Stimulated activated CD4-positive, alpha-beta T cell treated with anti-CD3 and anti-CD28 coated beads, Interleukin-4, amount 100 ng/mL, for 48 hours (primary cell): ENCODE results near the gene CAMK1D.

Experiments
- DNase-seq, 2 donors: peaks; one replicate each; pipeline ENCODE4 v3.0.0-alpha.2; 2020; ENCODE audit warnings: low read depth in 2 of 2

CAMK1D gene

DNA sequence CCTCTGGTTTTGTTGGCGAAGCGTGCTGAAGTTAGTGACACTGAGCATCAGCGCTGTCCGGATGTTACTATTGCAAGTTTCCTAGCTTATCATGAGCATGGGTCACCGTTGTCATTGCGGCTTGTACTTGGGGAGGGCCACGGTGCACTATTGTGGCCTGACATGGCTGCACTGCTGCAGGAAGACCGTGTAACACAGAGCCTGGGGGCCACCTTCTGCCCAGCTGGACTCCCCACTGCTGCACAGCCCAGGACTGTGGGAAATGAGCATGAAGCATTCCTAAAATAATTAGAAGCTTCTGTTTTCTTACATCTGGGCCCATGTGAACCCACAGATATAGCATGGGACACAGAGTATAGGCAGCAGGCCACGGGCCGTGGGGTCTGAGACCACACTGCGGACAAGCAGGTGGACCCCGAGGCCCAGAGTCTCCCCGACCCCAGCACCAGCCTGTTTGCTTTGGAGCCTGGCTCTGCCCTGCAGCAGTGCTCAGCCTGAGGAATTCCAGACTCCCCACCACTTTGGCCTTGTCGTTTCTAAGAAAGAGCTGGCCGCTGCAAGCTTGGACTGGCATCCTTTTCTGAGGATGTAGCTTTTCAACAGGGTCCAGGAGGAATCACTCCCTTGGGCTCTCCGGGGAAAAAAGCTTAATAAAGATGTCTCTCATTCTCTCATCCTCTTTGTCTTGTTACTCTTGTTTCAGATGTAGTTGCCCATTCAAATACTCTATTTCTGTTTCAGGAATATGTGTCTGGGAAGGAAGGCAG, 473.0 kb downstream of the CAMK1D start:
- DNase-seq, result no peak

GRCh38 chr10:12822893-12823170, 473.5 kb downstream of the CAMK1D start:
- no peak for DNase-seq

DNA sequence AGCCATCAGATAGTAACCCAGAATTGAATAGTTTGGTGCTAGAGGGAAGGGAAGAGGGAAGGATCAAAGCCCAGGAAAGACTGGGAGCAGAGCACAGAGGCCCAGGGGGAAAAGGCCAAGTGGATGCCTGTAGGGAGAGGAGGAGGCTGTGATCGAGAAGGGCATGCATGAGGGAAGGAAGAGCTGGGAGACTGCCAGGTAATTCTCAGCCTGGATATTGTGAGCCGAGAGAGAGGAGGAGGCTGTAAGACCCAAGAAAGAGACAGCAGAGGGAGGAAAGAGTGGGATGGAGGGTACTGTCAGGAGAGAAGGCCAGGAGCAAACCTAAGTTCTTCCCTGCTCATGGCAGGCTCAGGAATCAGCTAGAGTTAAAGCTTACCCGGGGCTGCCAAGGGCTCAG, 474.0 kb downstream of the CAMK1D start:
- DNase-seq, result no peak

DNA sequence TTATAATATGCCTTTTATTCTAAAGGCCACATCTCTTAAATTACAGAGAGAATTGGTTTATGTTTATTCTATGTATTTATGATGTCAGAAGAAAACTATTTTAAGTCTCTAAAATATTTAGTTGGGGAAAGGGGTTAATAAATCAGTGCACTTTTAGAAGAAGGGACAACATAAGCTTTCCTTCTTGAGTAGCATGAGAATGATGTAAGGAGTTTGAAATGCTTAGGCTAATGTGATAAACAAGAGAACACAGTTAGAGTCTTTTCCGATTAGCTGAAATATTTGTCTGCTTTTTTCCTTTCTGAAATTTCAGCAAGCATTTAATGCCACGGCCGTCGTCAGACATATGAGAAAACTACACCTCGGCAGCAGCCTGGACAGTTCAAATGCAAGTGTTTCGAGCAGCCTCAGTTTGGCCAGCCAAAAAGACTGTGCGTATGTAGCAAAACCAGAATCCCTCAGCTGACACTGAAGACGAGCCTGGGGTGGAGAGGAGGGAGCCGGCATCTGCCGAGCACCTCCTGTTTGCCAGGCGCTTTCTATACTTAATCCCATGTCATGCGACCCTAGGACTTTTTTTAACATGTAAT, 476.0 kb downstream of the CAMK1D start:
- no peak for DNase-seq

- no peak for DNase-seq
These were observed 477.5 kb downstream of the CAMK1D start for GRCh38 chr10:12826800-12827372.

- no peak for DNase-seq
These were observed 479.4 kb downstream of the CAMK1D start for GRCh38 chr10:12828736-12829135.

DNA sequence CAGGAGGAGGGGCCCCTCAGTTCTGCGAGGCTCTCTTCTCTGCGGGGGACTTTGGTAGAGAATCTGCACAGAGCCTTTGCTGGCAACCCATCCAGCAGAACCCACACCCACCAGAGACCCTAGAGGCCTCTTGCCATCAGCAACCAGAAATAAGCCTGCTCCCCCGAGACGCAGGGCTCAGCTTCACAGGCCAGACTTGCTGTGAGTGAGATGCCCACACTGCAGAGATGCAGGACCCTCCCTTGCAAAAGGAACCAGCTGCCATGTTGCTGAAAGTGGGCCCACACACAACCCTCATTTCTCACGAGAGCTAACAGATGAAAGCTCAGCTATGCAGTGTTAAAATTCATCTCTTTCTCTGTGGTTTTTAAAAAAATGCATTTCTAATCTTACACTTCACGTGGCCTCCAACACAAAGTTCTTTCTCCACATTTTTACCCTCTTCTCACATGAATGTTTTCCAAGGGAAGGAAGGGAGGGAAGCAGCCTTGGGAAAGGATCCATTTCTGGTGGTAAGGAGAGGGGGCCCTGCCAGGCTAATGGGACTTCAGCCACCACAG, 480.6 kb downstream of the CAMK1D start:
- DNase-seq, result no peak

GRCh38 chr10:12832096-12832495, 482.7 kb downstream of the CAMK1D start:
- no peak for DNase-seq

DNA sequence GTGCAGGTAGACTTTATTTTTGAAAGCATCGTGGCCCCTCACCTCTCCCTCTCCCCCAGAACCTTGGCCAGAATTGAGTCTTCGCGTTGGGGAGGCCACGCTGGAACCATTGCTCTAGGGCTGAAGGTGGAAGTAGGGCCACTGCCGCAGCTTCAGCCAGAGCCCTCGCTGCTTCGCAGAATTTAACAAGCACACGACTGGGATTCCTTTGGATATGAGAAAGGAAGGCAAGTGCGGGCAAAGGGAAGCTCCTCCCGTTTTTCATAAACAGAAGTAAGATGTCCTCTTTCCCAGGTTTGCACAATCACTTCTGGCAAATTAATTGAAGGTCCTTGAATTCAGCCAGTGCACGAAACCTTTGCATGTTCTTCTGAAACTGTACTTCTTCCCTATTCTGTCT, 484.1 kb downstream of the CAMK1D start:
- DNase-seq, result no peak

DNA sequence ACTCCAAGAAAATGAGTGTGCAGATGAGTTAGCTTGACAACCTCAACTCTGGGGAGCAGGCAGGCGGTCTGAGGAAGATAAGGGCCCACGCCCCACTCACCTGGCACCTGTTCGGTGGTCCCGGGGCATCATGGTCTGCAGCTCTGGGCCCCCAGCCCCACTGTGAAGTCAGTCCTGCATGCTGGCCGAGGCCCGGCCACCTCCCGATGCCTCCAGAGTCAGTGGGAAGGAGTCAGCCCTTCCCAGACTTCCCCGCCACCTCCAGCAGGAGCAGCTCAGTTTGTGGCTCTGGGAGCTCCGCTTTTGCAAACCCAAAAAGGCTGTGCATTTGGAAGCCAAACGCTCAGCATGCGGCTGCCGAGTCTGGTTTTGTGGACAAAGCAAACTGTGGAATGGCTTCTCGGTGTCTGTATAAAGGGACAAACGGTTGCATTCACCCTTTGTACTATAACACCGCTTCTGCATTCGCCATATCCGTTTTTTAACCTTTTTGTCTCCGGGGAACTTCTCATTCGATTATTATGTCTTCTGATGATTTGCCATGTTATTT, 484.8 kb downstream of the CAMK1D start:
- no peak for DNase-seq

GRCh38 chr10:12834721-12835120, 485.4 kb downstream of the CAMK1D start:
- no peak for DNase-seq

GRCh38 chr10:12835709-12836108, 486.4 kb downstream of the CAMK1D start:
- no peak for DNase-seq

DNA sequence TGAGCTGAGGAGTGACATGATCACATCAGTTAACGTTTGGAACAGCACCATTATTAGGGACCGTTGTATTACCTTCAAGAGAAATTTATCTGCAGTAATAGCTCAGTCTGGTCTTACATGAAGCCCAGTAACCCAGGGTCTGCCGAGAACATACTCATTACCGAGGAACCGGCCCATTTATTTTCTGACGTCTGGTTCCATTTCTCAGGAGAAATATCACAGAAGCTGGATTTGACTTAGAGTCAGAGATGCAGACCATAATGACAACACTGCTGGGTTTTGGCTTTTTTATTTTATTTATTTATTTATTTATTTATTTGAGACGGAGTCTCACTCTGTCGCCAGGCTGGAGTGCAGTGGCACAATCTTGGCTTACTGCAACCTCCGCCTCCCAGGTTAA, 489.0 kb downstream of the CAMK1D start:
- no peak for DNase-seq

- no peak for DNase-seq
These were observed 489.9 kb downstream of the CAMK1D start for GRCh38 chr10:12838995-12839927.

- DNase-seq, result no peak
These were observed 490.7 kb downstream of the CAMK1D start for GRCh38 chr10:12839941-12840611.

- DNase-seq, result no peak
These were observed 492.1 kb downstream of the CAMK1D start for GRCh38 chr10:12841426-12841825.

DNA sequence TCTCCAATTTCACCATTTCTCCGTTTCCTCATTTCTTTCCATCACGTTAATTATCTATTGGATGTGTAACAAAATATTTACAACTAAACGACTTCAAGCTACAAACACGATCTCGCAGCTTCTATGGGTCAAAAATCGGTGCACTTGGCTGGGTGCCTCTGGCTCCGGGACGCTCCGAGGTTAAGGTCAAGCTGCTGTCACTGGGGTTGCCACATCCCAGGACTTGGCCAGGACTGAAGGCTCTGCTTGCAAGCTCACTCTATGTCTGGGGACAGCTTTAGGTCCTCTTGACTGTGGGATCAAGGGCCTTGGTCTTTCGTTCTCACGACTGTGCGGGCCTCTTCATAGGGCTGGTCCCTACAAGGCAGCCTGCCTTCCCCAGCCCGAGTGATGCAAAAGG, 492.5 kb downstream of the CAMK1D start:
- DNase-seq, result no peak

GRCh38 chr10:12842310-12842709, 493.0 kb downstream of the CAMK1D start:
- DNase-seq, result no peak

- DNase-seq, result no peak
These were observed 494.1 kb downstream of the CAMK1D start for GRCh38 chr10:12843296-12843945.

DNA sequence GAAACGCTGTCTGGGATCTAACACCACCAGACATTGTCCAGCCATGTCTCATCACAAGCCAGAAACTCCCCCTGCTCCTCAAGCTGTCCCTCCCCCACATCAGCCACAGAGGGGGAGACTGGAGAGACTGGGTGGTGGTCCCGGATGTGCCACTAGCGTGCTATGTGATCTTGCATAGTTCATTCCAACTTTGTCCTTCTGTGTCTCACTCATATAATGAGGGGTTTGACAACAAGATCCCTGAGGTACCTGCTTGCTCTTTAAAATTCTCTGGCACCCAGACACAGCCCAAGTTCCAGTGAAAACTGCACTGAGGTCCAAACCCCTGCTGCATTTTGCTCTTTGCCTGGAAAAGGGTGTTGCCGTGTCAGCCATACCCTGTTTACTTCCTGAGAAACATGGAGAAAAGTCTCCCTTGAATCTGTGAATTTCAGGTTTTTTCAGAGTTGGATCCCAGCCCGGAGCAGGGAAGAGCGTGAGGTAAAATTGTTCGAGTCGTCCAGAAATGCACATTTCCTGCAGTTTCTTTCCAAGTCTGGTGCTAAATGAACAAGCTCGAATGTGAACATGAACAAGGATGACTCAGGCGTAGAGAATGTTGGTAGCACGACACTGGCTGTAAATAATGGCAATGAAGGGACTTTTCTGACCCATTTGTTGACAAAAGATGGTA, 495.6 kb downstream of the CAMK1D start:
- DNase-seq, result no peak
